Testis (tissue), 3 donors: ENCODE results near the gene OCIAD2. TPM values are rescaled to one million over a fixed set of nuclear protein-coding genes. Genes with fewer than 3 reads are reported as not detected.

ENCODE experiments used
- DNase-seq: peaks from one replicate; pipeline ENCODE4 v3.0.0-alpha.2; 2019
- H3K27ac ChIP-seq, 2 donors: fragments of 200-600 bp; sonication (generic); one replicate each; pipeline ENCODE4 v1.5.1; 2019
- H3K27me3 ChIP-seq: fragments of 200-600 bp; sonication (generic); one replicate; pipeline ENCODE4 v1.5.1; 2019
- H3K36me3 ChIP-seq: fragments of 200-600 bp; sonication (generic); one replicate; pipeline ENCODE4 v1.5.1; 2017; ENCODE audit warnings: low read depth; ENCODE audit errors: missing control alignments
- H3K4me1 ChIP-seq: fragments of 200-600 bp; sonication (generic); one replicate; pipeline ENCODE4 v1.5.1; 2019
- H3K4me3 ChIP-seq, 2 donors: fragments of 200-600 bp; sonication (generic); one replicate each; pipeline ENCODE4 v1.5.1; 2017 to 2019
- H3K9me3 ChIP-seq: fragments of 200-600 bp; sonication (generic); one replicate; pipeline ENCODE4 v1.5.1; 2017
- POLR2A ChIP-seq: fragments of 450-650 bp; IDR thresholded peaks from one replicate; pipeline ENCODE4 v1.6.1; 2017; ENCODE audit warnings: antibody characterized with exemption, mild to moderate bottlenecking, moderate library complexity
- WGBS, 2 donors: methylation state at CpG; one replicate each; pipeline ENCODE4 v1.1.5; 2018; 5-methylcytosine and 5-hydroxymethylcytosine counted together
- intact Hi-C: fragments of 100-400 bp; cut with DNase I; formaldehyde crosslinking; loops from one replicate; pipeline ENCODE4 v1.15.1; 2023; ENCODE audit warnings: low total_unique reads
- polyA plus RNA-seq: library from polyadenylated mRNA; stranded (reverse); fragments of 350-450 nt; fragmentation: Illumina TruSeq; extraction: RNeasy Lipid Tissue Mini Kit (QIAGEN cat#74804); gene quantifications from one replicate; pipeline ENCODE4 v1.2.3, GENCODE V29; 2014; ENCODE audit warnings: low read depth, low replicate concordance; ENCODE audit not compliant: insufficient read depth
- total RNA-seq, 2 donors: library from RNA; depleted of rRNA; stranded (reverse); fragments of >200 nt; gene quantifications; one replicate each; pipeline ENCODE4 v1.2.3, GENCODE V29; 2016
- TF ChIP-seq, protein P1 (sequence below), 3 experiments: fragments of 450-650 bp in 2 of 3; fragments of 200-600 bp in 1 of 3; sonication (generic) in 1 of 3; IDR thresholded peaks; one replicate each; pipeline ENCODE4 v1.5.1; 2016 to 2019; ENCODE audit warnings: antibody characterized with exemption in 3 of 3, mild to moderate bottlenecking in 2 of 3, moderate library complexity in 1 of 3

Gene OCIAD2
- total and polyA plus RNA-seq, 3 donors from 2014 or later, result 12.9 to 26.5 (median 15.9) TPM

DNA sequence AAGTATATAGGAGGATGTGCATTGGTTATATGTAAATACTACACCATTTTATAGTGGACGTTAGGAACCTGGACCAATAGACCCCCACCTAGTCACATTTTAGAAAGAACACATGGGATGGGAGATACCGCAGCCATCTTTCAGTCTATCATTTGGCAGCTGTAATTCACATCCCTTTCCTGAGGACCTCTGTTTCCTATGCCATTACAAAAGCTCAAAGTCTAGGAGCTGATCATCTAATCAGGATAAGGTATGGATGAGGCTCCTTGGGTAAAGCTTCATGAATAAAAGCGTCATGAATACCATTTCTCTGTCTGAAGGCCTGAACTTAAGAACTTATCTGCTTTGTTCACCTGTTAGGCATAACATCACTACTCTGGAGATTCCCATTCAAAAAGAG is 44.5 kb downstream of the OCIAD2 start:
- Histone ChIP-seq H3K4me1 (no peaks in the 10 kb centered on the region), H3K36me3 (no peaks in the 10 kb centered on the region), H3K27me3 (no peaks in the 10 kb centered on the region), H3K9me3 (no peaks in the 10 kb centered on the region), H3K27ac (no peak overlapping the region), H3K4me3 (no peak overlapping the region)
- DNase-seq, result no peak
- WGBS, 2 donors, result 82 to 84% methylated on average over 3 of the region's 3 CpGs
- TF ChIP-seq, protein P1, sequence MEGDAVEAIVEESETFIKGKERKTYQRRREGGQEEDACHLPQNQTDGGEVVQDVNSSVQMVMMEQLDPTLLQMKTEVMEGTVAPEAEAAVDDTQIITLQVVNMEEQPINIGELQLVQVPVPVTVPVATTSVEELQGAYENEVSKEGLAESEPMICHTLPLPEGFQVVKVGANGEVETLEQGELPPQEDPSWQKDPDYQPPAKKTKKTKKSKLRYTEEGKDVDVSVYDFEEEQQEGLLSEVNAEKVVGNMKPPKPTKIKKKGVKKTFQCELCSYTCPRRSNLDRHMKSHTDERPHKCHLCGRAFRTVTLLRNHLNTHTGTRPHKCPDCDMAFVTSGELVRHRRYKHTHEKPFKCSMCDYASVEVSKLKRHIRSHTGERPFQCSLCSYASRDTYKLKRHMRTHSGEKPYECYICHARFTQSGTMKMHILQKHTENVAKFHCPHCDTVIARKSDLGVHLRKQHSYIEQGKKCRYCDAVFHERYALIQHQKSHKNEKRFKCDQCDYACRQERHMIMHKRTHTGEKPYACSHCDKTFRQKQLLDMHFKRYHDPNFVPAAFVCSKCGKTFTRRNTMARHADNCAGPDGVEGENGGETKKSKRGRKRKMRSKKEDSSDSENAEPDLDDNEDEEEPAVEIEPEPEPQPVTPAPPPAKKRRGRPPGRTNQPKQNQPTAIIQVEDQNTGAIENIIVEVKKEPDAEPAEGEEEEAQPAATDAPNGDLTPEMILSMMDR (IDR thresholded peaks at IDR 0.05), result no peak
- TF ChIP-seq POLR2A, result no peak
- intact Hi-C loops, result no loop called here

GRCh38 chr4:48858130-48858529 is 48.4 kb downstream of the OCIAD2 start:
- H3K27me3 ChIP-seq, result no peaks in the 10 kb centered on the region
- H3K4me1 ChIP-seq, result no peaks in the 10 kb centered on the region
- WGBS, 2 donors, result 95 to 96% methylated on average over 7 of the region's 7 CpGs
- DNase-seq, result no peak
- no peak overlapping the region for H3K4me3 ChIP-seq
- H3K9me3 ChIP-seq, result no peaks in the 10 kb centered on the region
- no peak for TF ChIP-seq POLR2A
- TF ChIP-seq, protein P1 (IDR thresholded peaks at IDR 0.05), result no peak
- intact Hi-C loops, result no loop called here
- no peak overlapping the region for H3K27ac ChIP-seq
- no peaks in the 10 kb centered on the region for H3K36me3 ChIP-seq

GRCh38 chr4:48854982-48855381 is 51.6 kb downstream of the OCIAD2 start:
- intact Hi-C loops, result no loop called here
- no peaks in the 10 kb centered on the region for H3K9me3 ChIP-seq
- no peak overlapping the region for H3K4me3 ChIP-seq
- no peak overlapping the region for H3K27ac ChIP-seq
- WGBS, 2 donors, result 71 to 84% methylated on average over 2 of the region's 2 CpGs
- H3K36me3 ChIP-seq, result no peaks in the 10 kb centered on the region
- TF ChIP-seq, protein P1 (IDR thresholded peaks at IDR 0.05), result no peak
- TF ChIP-seq POLR2A, result no peak
- DNase-seq, result no peak
- H3K4me1 ChIP-seq, result no peaks in the 10 kb centered on the region
- H3K27me3 ChIP-seq, result no peaks in the 10 kb centered on the region

- no peaks in the 10 kb centered on the region for H3K36me3 ChIP-seq
- no peak overlapping the region for H3K4me3 ChIP-seq
- H3K27ac ChIP-seq, result no peak overlapping the region
- intact Hi-C loops, result no loop called here
- no peaks in the 10 kb centered on the region for H3K27me3 ChIP-seq
- H3K4me1 ChIP-seq, result no peaks in the 10 kb centered on the region
- no peaks in the 10 kb centered on the region for H3K9me3 ChIP-seq
- DNase-seq, result no peak
- 83 to 94% methylated on average over 1 of the region's 1 CpG for WGBS, 2 donors
- TF ChIP-seq POLR2A, result no peak
- TF ChIP-seq, protein P1 (IDR thresholded peaks at IDR 0.05), result no peak
These were observed 52.2 kb downstream of the OCIAD2 start for GRCh38 chr4:48854395-48854683.

GRCh38 chr4:48853604-48854394 is 52.8 kb downstream of the OCIAD2 start:
- Histone ChIP-seq H3K4me3 (no peak overlapping the region), H3K27ac (no peak overlapping the region), H3K27me3 (no peaks in the 10 kb centered on the region), H3K36me3 (no peaks in the 10 kb centered on the region), H3K9me3 (no peaks in the 10 kb centered on the region), H3K4me1 (no peaks in the 10 kb centered on the region)
- WGBS, 2 donors, result 87 to 91% methylated on average over 4 of the region's 4 CpGs
- intact Hi-C loops, result no loop called here
- TF ChIP-seq, protein P1 (IDR thresholded peaks at IDR 0.05), result no peak
- no peak for TF ChIP-seq POLR2A
- DNase-seq, result no peak
